A172 (cell line): Measurements from ENCODE around the gene NDUFS8. TPM values are rescaled to one million over a fixed set of nuclear protein-coding genes. Genes with fewer than 3 reads are reported as not detected.

Experiments
- DNase-seq: peaks from one replicate; pipeline ENCODE4 v3.0.0-alpha.2; 2015; ENCODE audit warnings: low spot score
- total RNA-seq: library from RNA; depleted of rRNA; stranded (reverse); fragments of >200 nt; shearing (Covaris generic); gene quantifications from 2 replicates; pipeline ENCODE4 v1.2.3, GENCODE V29; 2014

NDUFS8 gene
- total RNA-seq, 1 experiment from 2014 or later: 310 TPM

DNA sequence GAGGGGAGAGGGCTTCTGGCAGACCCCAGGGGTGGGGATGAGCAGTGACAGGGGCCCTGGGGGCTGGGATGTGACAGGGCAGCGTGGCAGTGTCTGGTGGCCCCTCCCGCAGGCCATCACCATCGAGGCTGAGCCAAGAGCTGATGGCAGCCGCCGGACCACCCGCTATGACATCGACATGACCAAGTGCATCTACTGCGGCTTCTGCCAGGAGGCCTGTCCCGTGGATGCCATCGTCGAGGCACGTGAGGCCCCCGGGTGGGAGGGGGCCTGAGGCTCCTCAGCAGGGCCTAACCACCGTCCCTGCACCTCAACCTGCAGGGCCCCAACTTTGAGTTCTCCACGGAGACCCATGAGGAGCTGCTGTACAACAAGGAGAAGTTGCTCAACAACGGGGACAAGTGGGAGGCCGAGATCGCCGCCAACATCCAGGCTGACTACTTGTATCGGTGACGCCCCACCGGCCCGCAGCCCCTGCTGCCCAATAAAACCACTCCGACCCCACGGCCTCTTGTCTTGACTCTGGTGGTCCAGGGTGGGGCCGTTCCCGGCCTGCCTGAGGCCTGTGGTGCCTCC lies 5.7 kb downstream of the NDUFS8 start:
- DNase-seq: no peak

DNA sequence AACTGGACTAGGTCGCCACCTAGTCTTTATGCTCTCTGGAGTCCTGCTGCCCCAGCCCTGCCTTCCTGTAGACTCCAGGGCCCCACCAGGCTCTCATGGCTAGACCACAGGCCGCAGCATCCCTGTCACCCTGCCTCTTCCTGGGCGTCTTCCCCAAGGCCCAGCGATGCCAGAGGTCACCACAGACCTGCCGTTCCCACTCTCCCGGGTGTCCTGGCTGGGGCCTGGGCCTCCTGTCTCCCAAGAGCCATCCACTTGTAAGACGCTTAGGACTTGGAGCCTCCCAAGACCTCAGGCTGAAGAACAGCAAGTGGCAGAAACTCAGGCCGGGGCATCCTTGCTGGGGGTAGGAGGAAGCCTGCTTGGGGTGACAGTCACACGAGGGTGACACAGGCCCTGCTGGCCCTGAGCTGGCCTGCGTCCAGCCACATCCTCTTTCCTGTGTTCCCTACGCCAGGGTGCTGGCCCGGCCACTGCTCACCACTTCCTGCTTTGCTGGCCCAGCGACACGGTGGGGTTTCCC lies 6.3 kb downstream of the NDUFS8 start:
- DNase-seq: no peak

DNA sequence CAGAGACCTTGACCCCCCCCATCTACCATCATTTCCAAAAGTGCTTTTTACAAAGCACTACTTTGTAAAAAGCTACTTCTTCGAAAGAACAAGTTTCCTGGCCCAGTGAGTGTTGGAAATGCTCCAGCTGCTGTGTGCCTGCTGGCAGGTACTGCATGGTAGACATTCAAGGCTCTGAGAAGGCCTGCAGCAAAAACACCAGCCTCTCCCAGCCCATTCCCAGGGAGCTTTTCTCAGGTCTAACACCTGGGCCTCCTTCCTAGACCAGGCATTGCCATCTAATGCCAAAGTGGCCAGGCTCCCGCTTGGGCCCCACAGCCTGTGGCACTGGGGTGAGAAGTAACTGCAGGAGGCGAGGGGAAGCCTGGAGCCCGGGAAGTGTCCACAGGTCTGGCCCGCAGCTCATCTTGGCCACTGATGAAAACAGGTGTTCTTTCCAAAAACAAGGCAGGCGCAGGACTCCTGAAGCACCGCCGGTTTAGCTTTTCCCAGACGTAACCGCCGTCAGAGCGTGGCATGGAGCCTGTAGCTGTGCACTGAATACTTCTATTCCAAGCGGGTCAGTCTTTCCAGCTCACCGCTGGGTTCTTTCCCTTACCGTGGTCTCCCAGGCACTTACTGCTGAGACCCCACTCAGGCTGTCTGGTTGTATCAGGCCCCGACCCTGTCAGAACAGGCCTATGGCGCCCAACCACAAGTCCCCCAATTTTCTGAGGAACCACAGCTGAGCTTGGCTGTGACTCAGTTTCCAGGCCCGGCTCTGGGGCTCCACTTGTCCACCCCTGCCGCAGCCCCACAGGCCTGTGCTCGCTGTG lies 7.1 kb downstream of the NDUFS8 start:
- DNase-seq: no peak

DNA sequence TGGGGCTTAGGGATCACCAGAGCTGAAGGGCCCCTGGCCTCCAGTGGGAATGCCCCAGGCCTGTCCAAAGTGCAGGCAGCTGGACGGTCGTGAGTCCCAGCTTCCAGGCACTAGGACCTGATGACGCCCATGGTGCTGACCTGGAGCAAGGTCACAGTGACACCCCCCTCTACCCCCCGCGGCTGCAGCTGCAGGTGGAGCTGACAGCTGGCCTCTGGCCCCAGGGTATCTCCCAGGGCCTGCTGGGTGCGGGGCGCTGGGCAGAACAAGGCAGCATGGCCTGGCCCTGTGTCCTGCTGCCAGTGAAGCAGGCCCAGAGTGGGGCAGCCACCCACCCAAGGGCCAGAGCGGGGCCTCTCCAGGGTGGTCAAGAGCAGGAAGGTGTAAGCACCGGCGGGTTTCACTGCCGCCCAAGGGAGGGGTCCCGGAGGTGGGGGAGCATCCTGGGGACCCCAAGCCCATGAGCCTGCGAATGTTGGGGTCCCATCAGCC lies 7.8 kb downstream of the NDUFS8 start:
- DNase-seq: no peak

DNA sequence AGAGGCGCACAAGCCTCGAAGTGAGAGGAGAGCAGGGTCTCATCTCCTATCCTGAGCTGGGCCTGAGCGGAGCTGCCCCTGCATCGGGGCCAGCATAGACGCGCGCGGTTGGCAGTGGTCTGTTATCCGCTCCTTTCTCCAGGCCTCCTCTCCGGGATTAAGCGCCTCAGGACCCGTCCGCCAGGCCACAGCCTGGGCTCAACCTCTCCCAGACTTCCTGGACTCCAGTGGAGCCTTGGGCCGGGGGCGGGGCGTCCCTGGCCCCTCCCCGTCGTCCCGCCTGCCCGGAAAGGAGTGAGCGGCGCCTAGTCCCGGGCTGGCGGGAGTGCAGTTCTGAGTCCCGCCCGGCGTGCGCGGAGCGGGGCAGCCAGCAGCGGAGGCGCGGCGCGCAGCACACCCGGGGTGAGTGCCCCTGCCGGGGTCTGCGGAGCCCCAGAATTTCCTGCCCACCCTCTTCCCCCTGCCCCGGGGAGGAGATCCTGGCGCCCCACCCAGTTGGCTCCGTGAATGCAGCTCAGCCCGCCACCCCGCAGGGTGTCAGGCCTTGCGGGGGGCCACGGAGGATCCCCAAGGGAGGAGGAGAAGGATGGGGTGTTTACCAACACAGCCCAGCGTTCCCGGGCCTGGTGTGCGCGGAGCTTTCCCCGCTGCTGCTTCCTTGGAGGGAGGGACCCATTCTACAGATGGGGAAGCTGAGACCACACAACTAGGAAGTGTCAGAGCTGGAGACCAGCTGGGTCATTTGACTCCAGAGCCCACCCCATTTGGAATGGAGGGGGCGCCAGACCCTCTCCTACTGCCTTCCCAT lies 8.4 kb downstream of the NDUFS8 start, which contains the start of gene TCIRG1:
Gene TCIRG1 (plus strand): TSS at position 308 of the 808 bp plus-strand sequence. CDS start 2,247 bp downstream, outside the sequence.
- DNase-seq: peak; percentile 80

DNA sequence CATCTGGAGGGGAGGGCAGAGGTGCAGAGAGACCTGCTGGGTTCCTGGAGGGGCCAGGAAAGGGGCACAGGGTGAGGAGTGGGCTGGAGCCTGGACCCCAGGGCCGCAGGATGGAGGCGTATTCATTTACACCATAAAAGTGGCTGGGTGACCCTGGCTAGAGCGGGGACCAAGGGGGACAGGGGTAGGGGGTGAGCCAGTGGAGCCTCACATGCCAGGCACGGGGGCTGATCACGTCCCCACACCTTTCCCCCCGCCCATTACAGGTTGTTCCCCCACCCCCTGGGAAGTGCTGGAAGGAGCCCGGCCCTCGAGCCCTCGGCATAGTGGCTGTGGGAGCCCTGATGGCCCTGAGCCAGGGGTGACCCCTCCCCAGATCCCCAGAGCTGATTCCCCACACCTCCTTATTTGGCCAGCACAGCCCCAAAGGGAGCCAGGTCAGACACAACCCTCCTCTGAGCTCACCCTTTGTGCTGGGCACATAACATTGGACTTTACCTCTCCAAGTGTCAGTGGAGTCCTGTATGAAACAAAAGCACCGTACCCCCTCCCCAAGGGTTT lies 9.1 kb downstream of the NDUFS8 start:
- no peak for DNase-seq

DNA sequence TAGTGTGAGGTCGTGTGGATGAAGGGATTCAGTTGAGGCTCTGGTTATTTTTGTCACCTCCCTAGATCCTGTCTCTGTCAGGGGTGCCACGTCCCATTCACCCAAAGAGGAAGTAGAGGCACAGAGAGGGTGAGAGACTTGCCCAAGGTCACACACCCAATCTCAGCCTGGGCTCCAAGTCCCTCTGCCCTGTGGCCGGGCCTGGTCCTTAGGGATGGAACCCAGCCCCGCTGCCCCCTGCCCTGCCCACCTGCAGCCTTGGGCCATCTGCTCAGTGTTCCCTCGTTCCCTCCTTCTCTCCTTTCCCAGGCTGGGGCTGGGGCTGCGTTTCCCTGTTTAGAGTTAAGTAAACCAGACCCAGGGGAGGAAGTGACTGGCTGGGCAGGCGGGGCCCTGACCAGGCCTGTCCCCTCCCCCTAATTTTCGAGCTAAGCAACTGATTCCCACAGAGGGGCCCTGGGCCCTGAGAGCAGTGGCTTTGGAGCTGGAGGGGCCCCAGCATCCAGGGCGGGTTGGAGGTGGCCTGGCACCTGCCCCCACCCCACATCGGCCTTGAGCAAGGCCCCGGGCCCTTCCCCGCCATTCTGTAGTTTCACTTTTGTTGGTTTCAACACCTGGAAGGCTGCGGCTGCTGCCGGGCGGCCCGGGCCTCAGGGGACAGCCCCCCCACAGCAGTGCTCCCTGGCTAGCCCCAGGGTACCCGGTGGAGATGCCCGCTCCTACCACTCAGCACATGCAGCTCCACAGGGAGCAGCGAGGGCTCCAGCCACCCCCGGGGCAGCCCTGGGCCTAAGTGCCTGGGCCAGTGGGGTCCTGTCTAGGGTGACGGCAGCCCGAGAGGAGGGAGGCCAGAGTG lies 9.8 kb downstream of the NDUFS8 start:
- peak; percentile 65 for DNase-seq

DNA sequence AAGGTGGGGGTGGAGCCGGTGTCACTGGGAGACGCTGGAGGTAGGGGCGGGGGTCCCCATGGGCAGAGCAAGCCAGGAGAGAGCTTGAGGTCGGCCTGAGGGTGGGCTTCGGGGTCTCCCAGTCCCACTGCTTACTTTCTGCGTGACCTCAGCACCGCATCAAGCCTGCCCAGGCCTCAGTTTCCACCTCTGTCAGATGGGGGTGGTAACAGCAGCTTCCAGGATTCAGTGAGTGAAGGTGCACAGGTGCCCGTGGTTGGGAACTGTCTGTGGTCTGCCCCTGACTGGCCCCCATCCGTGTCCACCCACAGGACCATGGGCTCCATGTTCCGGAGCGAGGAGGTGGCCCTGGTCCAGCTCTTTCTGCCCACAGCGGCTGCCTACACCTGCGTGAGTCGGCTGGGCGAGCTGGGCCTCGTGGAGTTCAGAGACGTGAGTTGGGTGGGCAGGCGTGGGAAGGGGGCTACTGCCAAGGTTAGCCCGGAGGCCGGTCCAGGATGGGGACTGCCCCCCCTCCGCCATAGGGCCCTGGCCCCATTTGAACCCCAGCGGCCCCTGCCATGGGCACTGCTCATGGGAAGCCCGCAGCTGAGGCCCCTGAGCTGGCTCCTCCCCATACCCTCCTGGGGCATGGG lies 10.6 kb downstream of the NDUFS8 start:
- DNase-seq: no peak

DNA sequence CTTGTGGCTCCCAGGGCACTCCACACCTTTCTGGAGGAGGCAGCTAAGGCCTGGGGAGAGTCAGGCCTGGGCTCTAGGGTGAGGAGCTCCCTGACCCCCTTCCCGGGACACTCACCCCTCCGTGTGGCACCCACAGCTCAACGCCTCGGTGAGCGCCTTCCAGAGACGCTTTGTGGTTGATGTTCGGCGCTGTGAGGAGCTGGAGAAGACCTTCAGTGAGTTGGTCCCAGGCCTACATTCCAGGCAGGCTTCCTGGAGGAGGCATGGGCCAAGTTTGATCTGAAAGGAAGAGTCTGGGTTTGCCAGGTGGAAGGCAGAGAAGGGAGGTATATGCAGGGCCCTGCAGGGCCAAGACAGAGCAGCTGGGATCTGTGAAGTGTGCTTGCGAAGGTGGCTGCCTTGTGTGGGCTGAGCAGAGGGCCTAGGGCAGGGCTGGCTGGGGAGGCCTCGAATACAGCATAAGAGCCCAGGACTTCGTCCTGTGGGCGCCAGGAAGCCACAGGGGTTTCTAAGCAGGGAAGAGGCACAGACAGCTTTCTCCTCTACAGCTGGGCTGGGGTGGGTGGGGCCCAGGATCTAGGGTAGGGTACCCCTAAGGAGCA lies 11.2 kb downstream of the NDUFS8 start:
- DNase-seq: no peak

DNA sequence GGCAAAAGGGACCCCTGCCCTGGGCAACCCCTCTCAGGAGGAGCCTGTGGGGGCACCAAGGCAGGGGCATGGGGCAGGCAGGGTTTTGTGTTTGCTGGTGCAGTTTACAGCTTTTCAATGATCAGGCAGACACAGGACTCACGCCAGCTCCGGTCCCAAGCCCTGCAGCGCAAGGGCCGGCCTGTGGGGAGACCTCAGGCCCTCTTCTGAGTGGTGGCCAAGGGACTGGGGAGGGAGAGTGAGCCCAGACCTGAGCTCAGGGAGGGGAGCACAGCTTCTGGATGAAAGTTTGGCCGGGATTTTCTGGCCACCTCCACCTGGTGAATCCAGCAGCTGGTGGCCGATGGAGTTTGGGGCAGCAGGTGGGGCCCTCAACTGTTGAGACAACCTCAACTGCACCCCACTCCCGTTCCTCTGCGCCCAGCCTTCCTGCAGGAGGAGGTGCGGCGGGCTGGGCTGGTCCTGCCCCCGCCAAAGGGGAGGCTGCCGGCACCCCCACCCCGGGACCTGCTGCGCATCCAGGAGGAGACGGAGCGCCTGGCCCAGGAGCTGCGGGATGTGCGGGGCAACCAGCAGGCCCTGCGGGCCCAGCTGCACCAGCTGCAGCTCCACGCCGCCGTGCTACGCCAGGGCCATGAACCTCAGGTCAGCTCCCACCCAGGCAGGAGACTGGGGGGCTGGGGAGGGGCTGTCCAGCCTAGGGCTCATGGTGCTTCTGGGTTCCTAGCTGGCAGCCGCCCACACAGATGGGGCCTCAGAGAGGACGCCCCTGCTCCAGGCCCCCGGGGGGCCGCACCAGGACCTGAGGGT lies 11.9 kb downstream of the NDUFS8 start:
- DNase-seq: no peak

DNA sequence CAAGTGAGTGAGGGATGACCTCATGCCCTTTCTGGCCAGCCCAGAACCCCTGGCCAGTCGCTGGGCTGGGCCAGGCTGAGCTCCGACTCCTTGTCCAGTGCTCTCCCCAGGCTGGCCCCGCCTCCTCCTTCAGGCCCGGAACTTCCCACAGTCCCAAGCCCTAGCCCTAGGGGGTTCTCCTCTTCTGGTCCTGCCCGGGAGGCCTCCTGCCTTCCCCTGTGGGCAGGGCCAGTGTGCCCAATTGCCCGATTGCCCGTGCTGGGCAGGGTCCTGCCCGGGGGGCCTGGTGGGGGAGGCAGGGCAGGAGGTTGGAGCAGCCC lies 12.5 kb downstream of the NDUFS8 start:
- peak; percentile 58 for DNase-seq

DNA sequence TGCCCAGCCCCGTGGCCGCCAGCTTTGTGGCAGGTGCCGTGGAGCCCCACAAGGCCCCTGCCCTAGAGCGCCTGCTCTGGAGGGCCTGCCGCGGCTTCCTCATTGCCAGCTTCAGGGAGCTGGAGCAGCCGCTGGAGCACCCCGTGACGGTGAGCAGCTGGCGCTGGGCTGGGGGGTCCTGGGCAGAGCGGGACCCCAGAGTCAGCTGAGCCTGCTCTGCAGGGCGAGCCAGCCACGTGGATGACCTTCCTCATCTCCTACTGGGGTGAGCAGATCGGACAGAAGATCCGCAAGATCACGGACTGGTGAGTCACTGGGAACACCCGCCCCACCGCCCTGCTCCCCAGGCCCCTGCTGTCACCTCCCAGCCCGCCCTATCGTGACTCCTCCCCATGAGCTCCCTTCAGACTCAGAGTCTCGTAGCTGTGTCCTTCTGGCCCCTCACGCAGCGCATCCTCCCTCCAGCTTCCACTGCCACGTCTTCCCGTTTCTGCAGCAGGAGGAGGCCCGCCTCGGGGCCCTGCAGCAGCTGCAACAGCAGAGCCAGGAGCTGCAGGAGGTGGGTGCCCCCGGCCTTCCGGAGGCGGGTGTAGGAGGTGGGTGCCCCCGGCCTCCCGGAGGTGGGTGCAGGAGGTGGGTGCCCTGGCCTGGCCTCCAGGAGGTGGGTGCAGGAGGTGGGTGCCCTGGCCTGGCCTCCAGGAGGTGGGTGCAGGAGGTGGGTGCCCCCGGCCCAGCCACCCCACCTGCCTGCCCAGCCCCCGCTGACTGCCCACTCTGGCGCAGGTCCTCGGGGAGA lies 13.1 kb downstream of the NDUFS8 start:
- DNase-seq: peak; percentile 96

DNA sequence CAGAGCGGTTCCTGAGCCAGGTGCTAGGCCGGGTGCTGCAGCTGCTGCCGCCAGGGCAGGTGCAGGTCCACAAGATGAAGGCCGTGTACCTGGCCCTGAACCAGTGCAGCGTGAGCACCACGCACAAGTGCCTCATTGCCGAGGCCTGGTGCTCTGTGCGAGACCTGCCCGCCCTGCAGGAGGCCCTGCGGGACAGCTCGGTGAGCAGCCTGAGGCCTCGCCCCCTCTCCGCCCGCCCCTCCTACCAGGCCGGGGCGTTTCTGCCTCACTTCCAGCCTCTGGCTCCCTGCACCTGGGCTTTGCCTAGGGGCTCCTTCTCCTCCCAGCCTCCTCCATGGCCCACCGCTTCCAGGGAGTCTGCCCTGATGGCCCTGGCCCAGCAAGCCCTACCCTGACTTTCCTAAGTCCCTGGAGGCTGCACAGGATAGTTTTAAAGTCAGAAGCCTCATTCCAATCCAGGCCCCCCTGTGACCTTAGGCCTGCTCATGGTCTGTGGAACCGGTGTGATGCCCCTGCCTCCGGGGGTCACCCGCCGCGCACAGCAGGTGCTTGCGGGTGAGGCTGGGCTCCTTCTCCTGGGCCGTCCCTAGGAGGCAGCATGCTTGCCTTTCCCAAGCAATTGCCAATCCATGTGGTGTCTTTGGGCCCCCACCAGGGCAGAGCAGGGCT lies 13.8 kb downstream of the NDUFS8 start:
- no peak for DNase-seq

DNA sequence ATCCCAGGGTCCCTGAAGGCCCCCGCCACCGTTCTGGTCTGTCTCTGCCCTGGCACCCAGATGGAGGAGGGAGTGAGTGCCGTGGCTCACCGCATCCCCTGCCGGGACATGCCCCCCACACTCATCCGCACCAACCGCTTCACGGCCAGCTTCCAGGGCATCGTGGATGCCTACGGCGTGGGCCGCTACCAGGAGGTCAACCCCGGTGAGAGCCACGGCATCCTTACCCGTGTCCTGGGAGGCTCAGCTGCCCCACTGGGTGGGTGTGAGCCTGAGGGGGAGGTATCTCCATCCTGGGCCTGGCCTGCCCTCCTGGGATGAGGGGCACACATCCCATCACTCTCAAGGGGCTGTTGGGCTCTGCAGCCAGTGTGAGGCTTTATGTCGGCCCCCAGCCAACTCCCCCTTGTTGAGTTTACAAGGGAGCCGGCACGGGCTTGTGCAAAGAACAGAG lies 14.4 kb downstream of the NDUFS8 start:
- DNase-seq: no peak

DNA sequence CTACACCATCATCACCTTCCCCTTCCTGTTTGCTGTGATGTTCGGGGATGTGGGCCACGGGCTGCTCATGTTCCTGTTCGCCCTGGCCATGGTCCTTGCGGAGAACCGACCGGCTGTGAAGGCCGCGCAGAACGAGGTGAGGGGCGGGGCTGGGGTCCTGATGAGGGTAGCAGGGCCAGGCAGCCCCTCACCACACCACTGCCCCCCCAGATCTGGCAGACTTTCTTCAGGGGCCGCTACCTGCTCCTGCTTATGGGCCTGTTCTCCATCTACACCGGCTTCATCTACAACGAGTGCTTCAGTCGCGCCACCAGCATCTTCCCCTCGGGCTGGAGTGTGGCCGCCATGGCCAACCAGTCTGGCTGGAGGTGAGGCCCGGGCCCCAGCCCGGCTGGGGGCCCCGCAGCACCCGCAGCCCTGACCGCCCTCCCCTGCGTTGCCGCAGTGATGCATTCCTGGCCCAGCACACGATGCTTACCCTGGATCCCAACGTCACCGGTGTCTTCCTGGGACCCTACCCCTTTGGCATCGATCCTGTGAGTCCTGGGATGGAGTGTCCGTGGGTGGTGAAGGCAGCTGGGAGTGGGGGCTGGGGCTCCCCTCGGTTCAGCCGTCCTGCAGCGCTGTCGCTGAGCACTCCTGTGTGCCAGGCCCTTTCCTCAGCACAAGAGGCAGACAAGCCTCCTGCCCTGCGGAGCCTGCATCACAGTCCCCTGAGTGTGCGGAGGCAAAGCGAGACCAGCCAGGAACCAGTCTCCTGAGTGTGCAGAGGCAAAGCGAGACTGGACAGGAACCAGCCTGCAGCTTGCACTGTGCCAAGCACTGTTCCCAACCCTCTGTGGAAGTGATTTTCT lies 17.2 kb downstream of the NDUFS8 start:
- no peak for DNase-seq

DNA sequence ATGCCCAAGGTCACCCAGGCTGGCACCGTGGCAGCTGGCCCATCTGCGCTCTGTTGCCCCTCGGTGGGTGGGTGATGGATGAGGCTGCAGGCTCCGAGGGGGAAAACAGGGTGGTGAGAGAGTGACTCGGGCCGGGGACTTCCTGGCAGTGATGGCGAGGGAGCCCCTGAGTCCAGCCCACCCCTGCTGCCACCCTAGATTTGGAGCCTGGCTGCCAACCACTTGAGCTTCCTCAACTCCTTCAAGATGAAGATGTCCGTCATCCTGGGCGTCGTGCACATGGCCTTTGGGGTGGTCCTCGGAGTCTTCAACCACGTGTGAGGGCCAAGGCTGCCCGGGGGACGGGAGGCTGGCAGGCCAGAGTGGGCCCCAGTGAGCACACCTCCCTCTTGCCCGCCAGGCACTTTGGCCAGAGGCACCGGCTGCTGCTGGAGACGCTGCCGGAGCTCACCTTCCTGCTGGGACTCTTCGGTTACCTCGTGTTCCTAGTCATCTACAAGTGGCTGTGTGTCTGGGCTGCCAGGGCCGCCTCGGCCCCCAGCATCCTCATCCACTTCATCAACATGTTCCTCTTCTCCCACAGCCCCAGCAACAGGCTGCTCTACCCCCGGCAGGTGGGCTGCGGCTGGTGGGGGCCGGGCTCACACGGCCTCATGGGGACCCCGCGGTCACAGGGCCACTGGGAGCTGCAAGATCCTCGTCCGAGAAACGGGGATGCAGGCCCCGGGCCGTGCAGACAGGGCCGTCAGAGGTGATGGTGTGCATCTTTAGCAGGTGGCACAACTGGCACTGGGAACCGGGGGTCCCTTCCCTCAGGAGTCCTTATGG lies 18.4 kb downstream of the NDUFS8 start:
- DNase-seq: no peak
